ENCODE measurements around the gene PTH1R. TPM values are rescaled to one million over a fixed set of nuclear protein-coding genes. Genes with fewer than 3 reads are reported as not detected.

The PTH1R gene
- total RNA-seq, 1 donor from 2014 or later = 36.4 TPM

- peak overlapping the region; percentile 72 for H3K4me3 Mint-ChIP-seq
- TF ChIP-seq, protein P1, sequence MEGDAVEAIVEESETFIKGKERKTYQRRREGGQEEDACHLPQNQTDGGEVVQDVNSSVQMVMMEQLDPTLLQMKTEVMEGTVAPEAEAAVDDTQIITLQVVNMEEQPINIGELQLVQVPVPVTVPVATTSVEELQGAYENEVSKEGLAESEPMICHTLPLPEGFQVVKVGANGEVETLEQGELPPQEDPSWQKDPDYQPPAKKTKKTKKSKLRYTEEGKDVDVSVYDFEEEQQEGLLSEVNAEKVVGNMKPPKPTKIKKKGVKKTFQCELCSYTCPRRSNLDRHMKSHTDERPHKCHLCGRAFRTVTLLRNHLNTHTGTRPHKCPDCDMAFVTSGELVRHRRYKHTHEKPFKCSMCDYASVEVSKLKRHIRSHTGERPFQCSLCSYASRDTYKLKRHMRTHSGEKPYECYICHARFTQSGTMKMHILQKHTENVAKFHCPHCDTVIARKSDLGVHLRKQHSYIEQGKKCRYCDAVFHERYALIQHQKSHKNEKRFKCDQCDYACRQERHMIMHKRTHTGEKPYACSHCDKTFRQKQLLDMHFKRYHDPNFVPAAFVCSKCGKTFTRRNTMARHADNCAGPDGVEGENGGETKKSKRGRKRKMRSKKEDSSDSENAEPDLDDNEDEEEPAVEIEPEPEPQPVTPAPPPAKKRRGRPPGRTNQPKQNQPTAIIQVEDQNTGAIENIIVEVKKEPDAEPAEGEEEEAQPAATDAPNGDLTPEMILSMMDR (IDR thresholded peaks at IDR 0.05; ENCODE audit: unreplicated experiment) = no peak
- H3K27ac Mint-ChIP-seq = no peak overlapping the region
- no peaks in the 10 kb centered on the region for H3K9me3 Mint-ChIP-seq
- peaks cover 51% of the 10 kb centered on the region for H3K27me3 Mint-ChIP-seq (ENCODE audit: low read depth)
- DNase-seq (ENCODE audit: low spot score in 2 of 2, unreplicated experiment in 2 of 2) = no peak
- H3K4me1 Mint-ChIP-seq = peaks cover 38% of the 10 kb centered on the region
- H3K36me3 Mint-ChIP-seq = no peaks in the 10 kb centered on the region
Measured at GRCh38 chr3:46884427-46884826, 6.9 kb downstream of the PTH1R start.

GRCh38 chr3:46884929-46885328 lies 7.4 kb downstream of the PTH1R start:
- Mint-ChIP-seq H3K27me3 (ENCODE audit: low read depth) (peaks cover 49% of the 10 kb centered on the region), H3K27ac (no peak overlapping the region), H3K4me3 (peak overlapping the region; percentile 72), H3K36me3 (no peaks in the 10 kb centered on the region), H3K9me3 (no peaks in the 10 kb centered on the region), H3K4me1 (peaks cover 42% of the 10 kb centered on the region)
- TF ChIP-seq, protein P1 (IDR thresholded peaks at IDR 0.05; ENCODE audit: unreplicated experiment) = no peak
- DNase-seq (ENCODE audit: low spot score in 2 of 2, unreplicated experiment in 2 of 2) = no peak

DNA sequence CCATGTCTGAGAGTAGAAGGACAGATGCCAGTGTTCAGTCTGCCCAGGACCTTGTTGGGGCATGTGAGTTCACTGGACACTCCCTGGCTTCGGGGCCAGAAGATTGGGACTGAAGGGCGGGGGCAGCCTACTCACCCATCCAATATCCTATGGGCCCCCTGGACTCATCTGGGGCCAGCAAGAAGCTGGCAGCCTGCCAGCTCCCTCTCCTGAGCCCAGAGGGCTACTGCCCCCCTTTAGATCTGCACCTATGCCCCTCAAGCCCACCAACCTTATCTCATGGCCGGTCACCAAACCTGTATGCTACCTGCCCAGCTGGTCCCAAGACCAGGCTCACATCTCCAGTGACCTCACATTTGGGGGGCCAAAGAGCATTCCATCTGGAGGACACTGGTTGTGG lies 8.1 kb downstream of the PTH1R start:
- Mint-ChIP-seq H3K9me3 (no peaks in the 10 kb centered on the region), H3K4me1 (peaks cover 40% of the 10 kb centered on the region), H3K4me3 (peak overlapping the region; percentile 72), H3K27me3 (ENCODE audit: low read depth) (peaks cover 42% of the 10 kb centered on the region), H3K36me3 (no peaks in the 10 kb centered on the region), H3K27ac (no peak overlapping the region)
- no peak for DNase-seq (ENCODE audit: low spot score in 2 of 2, unreplicated experiment in 2 of 2)
- TF ChIP-seq, protein P1 (IDR thresholded peaks at IDR 0.05; ENCODE audit: unreplicated experiment) = no peak

GRCh38 chr3:46887980-46888494 lies 10.5 kb downstream of the PTH1R start:
- DNase-seq (ENCODE audit: low spot score in 2 of 2, unreplicated experiment in 2 of 2) = no peak
- Mint-ChIP-seq H3K36me3 (no peaks in the 10 kb centered on the region), H3K27me3 (ENCODE audit: low read depth) (peaks cover 48% of the 10 kb centered on the region), H3K4me1 (peaks cover 54% of the 10 kb centered on the region), H3K4me3 (no peak overlapping the region), H3K9me3 (no peaks in the 10 kb centered on the region), H3K27ac (no peak overlapping the region)
- TF ChIP-seq, protein P1 (IDR thresholded peaks at IDR 0.05; ENCODE audit: unreplicated experiment) = no peak

- no peak for DNase-seq (ENCODE audit: low spot score in 2 of 2, unreplicated experiment in 2 of 2)
- Mint-ChIP-seq H3K27me3 (ENCODE audit: low read depth) (peaks cover 49% of the 10 kb centered on the region), H3K27ac (no peak overlapping the region), H3K36me3 (no peaks in the 10 kb centered on the region), H3K9me3 (no peaks in the 10 kb centered on the region), H3K4me3 (no peak overlapping the region), H3K4me1 (peaks cover 51% of the 10 kb centered on the region)
- TF ChIP-seq, protein P1 (IDR thresholded peaks at IDR 0.05; ENCODE audit: unreplicated experiment) = no peak
Measured at GRCh38 chr3:46888705-46889104, 11.2 kb downstream of the PTH1R start.

All from mesothelial cell of epicardium (in vitro differentiated cells).